NK-92 (cell line): ENCODE measurements around the gene PPOX.
A peak's percentile ranks its signal among the peaks of the same experiment; 100 is the strongest.

Experiments used
- DNase-seq: peaks from one replicate; lab custom pipeline; 2025; ENCODE audit not compliant: unreplicated experiment; lab: John Stamatoyannopoulos, UW

Gene PPOX

DNA sequence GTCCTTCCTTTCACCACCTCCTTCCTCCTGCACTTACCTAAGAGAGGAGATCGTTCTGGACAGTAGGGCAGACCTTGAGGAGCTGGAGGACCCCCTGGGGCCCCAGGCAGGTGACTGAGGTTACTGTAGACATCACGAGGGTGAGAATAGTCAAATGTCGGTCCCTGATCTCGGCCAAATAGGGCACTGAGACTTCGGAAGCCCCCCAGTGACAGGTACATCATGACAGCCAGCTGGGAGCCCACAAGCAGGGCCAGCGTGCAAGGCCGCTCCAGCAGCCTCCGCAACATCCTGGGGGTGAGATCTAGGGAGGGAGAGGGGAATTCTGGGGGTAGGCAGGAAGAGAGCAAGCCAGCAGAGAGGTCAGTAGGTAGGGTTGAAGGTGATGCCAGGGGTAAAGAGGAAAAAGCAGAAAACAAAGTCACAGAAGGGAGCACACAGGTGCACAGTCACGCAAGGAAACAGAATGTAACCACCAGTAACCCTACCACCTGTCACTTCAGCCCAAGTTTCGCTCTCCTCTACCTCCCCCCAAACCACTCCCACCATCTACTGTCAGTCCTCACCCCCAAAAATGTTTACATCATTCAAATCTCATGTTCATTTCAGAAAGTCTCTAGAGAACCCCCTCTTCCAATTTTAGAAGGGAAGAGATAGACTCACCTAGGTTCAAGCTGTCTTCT, 9.7 kb downstream of the PPOX start:
- no peak for DNase-seq

GRCh38 chr1:161176468-161177111, 10.4 kb downstream of the PPOX start:
- DNase-seq = no peak

DNA sequence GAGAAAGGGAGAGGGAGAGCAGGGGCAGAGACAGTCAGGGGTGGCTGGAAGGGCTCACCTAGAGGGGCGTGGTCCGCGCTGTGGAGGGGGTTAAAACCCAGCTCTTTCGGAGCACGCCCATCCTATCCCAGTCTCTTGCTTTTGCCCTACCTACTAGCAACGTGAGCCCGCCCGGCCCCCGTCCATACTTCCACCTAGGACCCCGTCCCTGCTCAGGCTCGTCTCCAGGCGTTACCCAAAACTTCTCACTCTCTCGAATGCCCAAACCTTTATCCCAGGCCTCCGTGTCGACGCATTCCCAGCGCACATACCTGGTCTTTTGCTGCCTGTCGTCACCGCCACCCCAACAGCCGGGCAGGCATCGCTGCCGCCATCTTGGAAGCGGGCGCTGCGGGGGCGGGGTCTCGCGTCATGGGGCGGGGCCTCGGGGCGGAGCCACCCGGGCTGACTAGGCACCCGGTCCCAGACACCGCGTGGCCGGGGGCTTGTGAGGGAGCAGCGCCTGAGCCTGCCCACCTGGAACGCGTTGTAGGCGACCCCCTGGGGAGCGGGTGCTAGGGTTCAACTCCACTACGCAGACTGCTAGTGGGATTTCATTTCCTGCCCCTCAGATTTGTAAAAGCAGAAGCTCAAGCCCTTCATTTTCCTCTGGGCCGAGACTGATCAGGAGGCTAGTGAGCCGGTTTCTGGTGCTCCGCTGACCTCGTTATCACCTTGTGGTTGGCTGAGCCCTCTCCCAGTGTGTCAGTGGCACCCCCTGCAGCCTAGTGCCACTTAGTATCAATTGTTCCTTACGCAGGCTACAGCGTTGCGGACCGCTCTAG, 11.1 kb downstream of the PPOX start, which contains the start of gene B4GALT3:
TSS of gene B4GALT3 (minus strand) at position 396 of the 824 bp plus-strand sequence. CDS start 1,447 bp downstream, outside the sequence.
- DNase-seq = peak; percentile 38

DNA sequence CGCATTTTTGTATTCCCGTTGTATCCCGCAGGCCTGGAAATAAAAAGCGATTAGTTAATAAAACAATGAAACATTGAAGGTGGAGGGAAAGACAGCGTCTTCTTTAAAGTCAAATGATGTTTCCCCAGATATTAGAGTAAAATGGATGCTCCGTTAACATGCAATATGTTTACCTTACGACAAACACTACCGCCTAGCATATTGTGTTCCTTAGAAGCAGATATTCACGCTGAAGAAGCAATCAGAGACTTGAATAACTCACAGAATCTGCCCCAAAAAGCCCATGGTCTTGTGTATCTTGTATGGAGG, 11.7 kb downstream of the PPOX start:
- no peak for DNase-seq

GRCh38 chr1:161179698-161180097, 13.5 kb downstream of the PPOX start:
- no peak for DNase-seq

- DNase-seq = no peak
Measured at GRCh38 chr1:161180639-161181038, 14.4 kb downstream of the PPOX start.

GRCh38 chr1:161182214-161182613, 16.0 kb downstream of the PPOX start:
- no peak for DNase-seq

DNA sequence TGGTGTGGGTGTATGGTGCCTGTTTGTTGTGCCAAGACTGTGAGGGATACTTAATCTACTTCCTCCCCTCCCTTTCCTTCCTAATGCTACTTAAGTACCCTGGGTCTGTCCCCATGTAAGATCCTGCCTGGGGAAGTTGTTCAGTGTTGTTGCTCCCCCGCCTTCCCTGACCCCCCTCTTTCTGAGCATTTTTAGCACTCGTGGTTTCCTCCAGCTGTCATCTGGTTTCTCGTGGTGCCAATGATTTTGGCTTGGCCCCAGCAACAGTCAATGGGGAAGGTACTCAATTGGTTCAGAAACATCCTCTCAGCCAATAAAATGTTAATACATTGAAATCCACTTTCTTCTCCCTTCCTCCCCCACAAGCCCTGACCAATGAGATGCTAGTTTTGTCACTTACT, 19.1 kb downstream of the PPOX start:
- no peak for DNase-seq

GRCh38 chr1:161185732-161186311, 19.6 kb downstream of the PPOX start:
- no peak for DNase-seq

DNA sequence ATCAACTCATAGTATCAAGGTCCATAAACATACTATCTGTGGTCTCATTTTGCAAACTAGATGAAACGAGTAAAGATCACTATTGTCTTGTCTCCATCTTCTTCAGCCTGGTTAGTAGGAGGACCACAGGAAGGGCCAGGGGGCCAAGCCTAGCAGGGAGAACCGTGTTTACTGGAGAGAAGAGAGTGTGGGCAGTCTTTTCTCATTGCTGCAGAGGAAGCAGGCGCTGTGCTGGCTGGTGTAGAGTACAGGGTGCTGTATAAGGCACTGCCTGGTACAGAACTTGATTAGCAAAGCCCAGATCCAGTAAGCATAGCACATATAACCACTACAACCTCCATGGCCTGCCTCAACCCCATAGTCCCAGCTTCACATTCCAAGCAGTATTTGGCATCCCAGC, 21.1 kb downstream of the PPOX start:
- no peak for DNase-seq

GRCh38 chr1:161188381-161188780, 22.2 kb downstream of the PPOX start:
- no peak for DNase-seq

DNA sequence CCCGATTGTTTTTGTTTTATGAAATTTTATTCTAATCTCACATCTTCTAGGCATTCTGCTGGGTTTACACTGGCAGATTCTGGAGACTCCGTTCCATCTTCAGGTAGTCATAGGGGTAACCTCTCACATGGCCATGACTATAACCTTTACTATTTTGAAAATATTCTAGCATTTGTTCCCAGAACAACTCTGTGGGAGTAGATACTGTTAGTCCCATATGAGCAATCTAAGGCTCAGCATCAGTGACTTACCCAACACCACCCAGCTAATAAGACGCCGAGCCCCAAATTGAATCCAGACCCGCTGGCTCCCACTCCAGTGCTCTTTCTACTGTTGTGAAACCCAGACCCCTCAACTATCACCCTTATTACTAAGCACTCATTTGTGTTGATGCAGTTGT, 22.8 kb downstream of the PPOX start:
- DNase-seq = no peak

- no peak for DNase-seq
Measured at GRCh38 chr1:161190962-161191521, 24.8 kb downstream of the PPOX start.

DNA sequence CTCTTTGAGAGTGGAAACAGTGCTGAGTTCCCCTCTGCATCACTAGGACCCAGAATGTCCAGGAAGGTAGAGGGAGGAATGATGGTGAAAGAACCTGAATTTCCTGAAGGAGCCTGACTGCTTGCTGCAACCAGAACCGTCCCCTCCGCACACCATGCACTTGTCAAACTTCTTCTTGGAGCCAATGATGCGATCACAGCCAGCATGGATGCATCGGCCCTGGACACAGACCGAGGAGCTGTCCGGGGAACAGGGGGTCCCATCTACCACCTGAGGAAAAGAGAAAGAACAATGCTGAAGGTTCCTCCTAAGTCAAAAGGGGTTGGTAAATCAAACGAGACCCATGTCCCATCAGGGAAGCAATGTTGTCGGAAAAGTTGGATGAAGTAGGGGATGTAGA, 25.7 kb downstream of the PPOX start:
- DNase-seq = no peak

- no peak for DNase-seq
Measured at GRCh38 chr1:161192476-161193465, 26.5 kb downstream of the PPOX start.

DNA sequence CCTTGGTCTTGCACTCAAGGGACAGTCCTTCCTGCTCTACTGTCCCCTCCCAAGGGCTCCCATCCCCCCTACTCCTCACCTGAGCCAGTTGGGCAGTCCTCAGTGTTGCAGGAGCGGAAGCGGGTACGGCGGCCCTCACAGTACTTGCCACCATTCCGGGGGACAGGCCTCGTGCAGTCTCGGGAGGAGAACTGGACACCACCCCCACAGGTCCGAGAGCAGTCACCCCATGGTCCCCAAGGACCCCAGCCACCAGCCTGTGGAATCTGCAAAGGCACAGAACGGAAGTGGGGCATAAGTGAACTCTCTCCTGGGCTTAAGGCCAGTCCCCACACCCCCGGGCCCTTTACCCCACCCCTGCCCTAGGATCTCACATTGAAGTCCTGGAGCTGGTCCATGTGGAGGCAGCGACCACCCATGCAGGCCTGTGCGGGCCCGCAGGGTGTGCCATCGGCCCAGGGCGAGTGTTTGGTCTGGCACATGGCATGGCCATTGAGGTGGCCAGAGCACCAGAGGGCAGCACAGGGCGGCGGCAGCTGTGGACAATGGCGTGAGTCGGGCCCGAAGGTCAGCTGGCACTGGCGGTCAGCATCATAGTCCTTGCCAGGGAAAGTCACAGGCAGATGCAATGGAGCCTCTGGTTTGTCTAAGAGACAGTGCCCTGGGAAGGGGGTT, 27.5 kb downstream of the PPOX start:
- DNase-seq = no peak

DNA sequence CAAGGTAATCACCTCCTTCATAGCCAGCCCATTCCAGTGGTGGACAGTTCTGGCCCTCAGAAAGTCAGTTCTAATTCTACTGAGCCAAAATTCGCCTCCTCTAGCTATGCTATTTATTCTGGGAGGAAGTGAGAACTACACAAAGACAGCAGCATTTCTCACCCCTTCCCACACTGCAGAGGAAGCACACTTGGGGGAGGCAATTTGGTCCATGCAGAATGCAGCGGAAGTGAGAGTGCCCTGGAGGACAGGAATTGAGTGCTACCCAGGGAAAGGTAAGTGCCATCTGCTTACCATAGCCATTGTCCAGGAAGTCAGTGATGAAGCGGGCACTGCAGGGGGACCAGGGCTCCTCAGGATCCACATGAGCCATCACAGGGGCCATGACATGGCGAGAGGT, 28.9 kb downstream of the PPOX start:
- DNase-seq = no peak

GRCh38 chr1:161196111-161196510, 29.9 kb downstream of the PPOX start:
- DNase-seq = no peak

- no peak for DNase-seq
Measured at GRCh38 chr1:161196521-161197451, 30.6 kb downstream of the PPOX start.
